GM12864 (cell line): ENCODE results near the gene GAB3.

Source experiments
- DNase-seq: peaks from one replicate; pipeline ENCODE4 v3.0.0-alpha.2; 2011; ENCODE audit warnings: low read depth
- H3K4me3 ChIP-seq: 2 replicates; pipeline ENCODE4 v1.5.1; 2011; ENCODE audit warnings: mild to moderate bottlenecking, low read depth, low read length, control low read depth
- CTCF ChIP-seq: IDR thresholded peaks from 2 replicates; pipeline ENCODE4 v1.5.1; 2011; ENCODE audit warnings: low read depth, mild to moderate bottlenecking, moderate library complexity, low read length, control low read depth, inconsistent platforms; ENCODE audit errors: missing control alignments

GAB3 gene

GRCh38 chrX:154750301-154751202, at the start of gene GAB3:
Gene GAB3, minus strand, starts transcription at chrX:154751077. Its CDS starts 52 bp downstream, at chrX:154751025.
- no peak for TF ChIP-seq CTCF
- peak within 1 kb of the TSS; percentile 65 for H3K4me3 ChIP-seq
- no peak for DNase-seq

- no peak for TF ChIP-seq CTCF
- H3K4me3 ChIP-seq = no peak overlapping the region
- DNase-seq = no peak
These were observed 48.9 kb upstream of the GAB3 start for GRCh38 chrX:154799556-154800348.

- TF ChIP-seq CTCF = no peak
- DNase-seq = no peak
- H3K4me3 ChIP-seq = no peak overlapping the region
These were observed 46.1 kb upstream of the GAB3 start for GRCh38 chrX:154797006-154797405.

- no peak for TF ChIP-seq CTCF
These were observed 44.1 kb upstream of the GAB3 start for GRCh38 chrX:154795016-154795415.

GRCh38 chrX:154793084-154793795, 42.4 kb upstream of the GAB3 start:
- no peak overlapping the region for H3K4me3 ChIP-seq
- DNase-seq = no peak
- no peak for TF ChIP-seq CTCF

More at GRCh38 chrX:154795016-154795415, 44.1 kb upstream of the GAB3 start:
- no peak for DNase-seq
- no peak overlapping the region for H3K4me3 ChIP-seq

GRCh38 chrX:154791939-154792338, 41.1 kb upstream of the GAB3 start:
- DNase-seq = no peak
- no peak overlapping the region for H3K4me3 ChIP-seq
- no peak for TF ChIP-seq CTCF
